DMS 273 (cell line): ENCODE measurements around the gene CCDC126.
"Not testable (repeated sequence)": the region's sequence is repeated elsewhere in the genome, so short reads cannot be mapped to it uniquely, and the experiment has no call there.

Experiments used
- DNase-seq: peaks from one replicate; lab custom pipeline; 2025; ENCODE audit not compliant: unreplicated experiment; lab: John Stamatoyannopoulos, UW

CCDC126 gene

GRCh38 chr7:23597094-23598091 lies at the start of gene CCDC126:
CCDC126 (plus strand) TSS chr7:23597382; CDS start chr7:23611316, 13,934 bp downstream.
- DNase-seq, result peak; percentile 99

- DNase-seq, result no peak
Measured at GRCh38 chr7:23547662-23548061, 49.5 kb upstream of the CCDC126 start.

- no peak for DNase-seq
Measured at GRCh38 chr7:23558303-23558702, 38.9 kb upstream of the CCDC126 start.

GRCh38 chr7:23570592-23571200 lies 26.5 kb upstream of the CCDC126 start:
- DNase-seq, result peak; percentile 91

GRCh38 chr7:23581975-23582374 lies 15.2 kb upstream of the CCDC126 start:
- DNase-seq, result not testable (repeated sequence)

GRCh38 chr7:23585304-23585703 lies 11.9 kb upstream of the CCDC126 start:
- not testable (repeated sequence) for DNase-seq

GRCh38 chr7:23586159-23586558 lies 11.0 kb upstream of the CCDC126 start:
- no peak for DNase-seq

GRCh38 chr7:23590529-23590928 lies 6.7 kb upstream of the CCDC126 start:
- no peak for DNase-seq

- DNase-seq, result no peak
Measured at GRCh38 chr7:23593706-23594105, 3.5 kb upstream of the CCDC126 start.

- no peak for DNase-seq
Measured at GRCh38 chr7:23594879-23595604, 2.1 kb upstream of the CCDC126 start.

- DNase-seq, result no peak
Measured at GRCh38 chr7:23598296-23598695, 1.1 kb downstream of the CCDC126 start.

- no peak for DNase-seq
Measured at GRCh38 chr7:23600236-23600635, 3.1 kb downstream of the CCDC126 start.

GRCh38 chr7:23603632-23604295 lies 6.6 kb downstream of the CCDC126 start:
- no peak for DNase-seq

- DNase-seq, result no peak
Measured at GRCh38 chr7:23604296-23604640, 7.1 kb downstream of the CCDC126 start.

- peak; percentile 72 for DNase-seq
Measured at GRCh38 chr7:23607130-23607529, 9.9 kb downstream of the CCDC126 start.

GRCh38 chr7:23607866-23608265 lies 10.7 kb downstream of the CCDC126 start:
- no peak for DNase-seq

GRCh38 chr7:23615331-23615730 lies 18.1 kb downstream of the CCDC126 start:
- DNase-seq, result no peak

- no peak for DNase-seq
Measured at GRCh38 chr7:23616593-23616992, 19.4 kb downstream of the CCDC126 start.

GRCh38 chr7:23617482-23617881 lies 20.3 kb downstream of the CCDC126 start:
- DNase-seq, result no peak

- no peak for DNase-seq
Measured at GRCh38 chr7:23618241-23618640, 21.1 kb downstream of the CCDC126 start.

GRCh38 chr7:23619141-23619540 lies 22.0 kb downstream of the CCDC126 start:
- no peak for DNase-seq
